NCI-H2196 (cell line): ENCODE results near the gene SLC30A5.

ENCODE experiments used
- DNase-seq: peaks from one replicate; lab custom pipeline; 2025; ENCODE audit not compliant: unreplicated experiment; lab: John Stamatoyannopoulos, UW

SLC30A5 gene

GRCh38 chr5:69166686-69167492 is 73.1 kb downstream of the SLC30A5 start, which contains the start of gene CCNB1:
Gene CCNB1, plus strand, starts transcription at chr5:69167150. Its CDS starts 113 bp downstream, at chr5:69167263.
- DNase-seq: peak; percentile 89

GRCh38 chr5:69167493-69167855 is 73.7 kb downstream of the SLC30A5 start:
- DNase-seq: no peak

- no peak for DNase-seq
Measured at GRCh38 chr5:69167929-69168328, 74.1 kb downstream of the SLC30A5 start.

- DNase-seq: no peak
Measured at GRCh38 chr5:69170495-69170894, 76.7 kb downstream of the SLC30A5 start.

GRCh38 chr5:69170969-69171368 is 77.2 kb downstream of the SLC30A5 start:
- no peak for DNase-seq
